Measurements from ENCODE around the gene KCNIP4.

The KCNIP4 gene

GRCh38 chr4:21001490-21001889 is 947.1 kb downstream of the KCNIP4 start:
- no peak overlapping the region for H3K4me3 ChIP-seq (ENCODE audit: low read depth, low read length)
- TF ChIP-seq, protein P1, sequence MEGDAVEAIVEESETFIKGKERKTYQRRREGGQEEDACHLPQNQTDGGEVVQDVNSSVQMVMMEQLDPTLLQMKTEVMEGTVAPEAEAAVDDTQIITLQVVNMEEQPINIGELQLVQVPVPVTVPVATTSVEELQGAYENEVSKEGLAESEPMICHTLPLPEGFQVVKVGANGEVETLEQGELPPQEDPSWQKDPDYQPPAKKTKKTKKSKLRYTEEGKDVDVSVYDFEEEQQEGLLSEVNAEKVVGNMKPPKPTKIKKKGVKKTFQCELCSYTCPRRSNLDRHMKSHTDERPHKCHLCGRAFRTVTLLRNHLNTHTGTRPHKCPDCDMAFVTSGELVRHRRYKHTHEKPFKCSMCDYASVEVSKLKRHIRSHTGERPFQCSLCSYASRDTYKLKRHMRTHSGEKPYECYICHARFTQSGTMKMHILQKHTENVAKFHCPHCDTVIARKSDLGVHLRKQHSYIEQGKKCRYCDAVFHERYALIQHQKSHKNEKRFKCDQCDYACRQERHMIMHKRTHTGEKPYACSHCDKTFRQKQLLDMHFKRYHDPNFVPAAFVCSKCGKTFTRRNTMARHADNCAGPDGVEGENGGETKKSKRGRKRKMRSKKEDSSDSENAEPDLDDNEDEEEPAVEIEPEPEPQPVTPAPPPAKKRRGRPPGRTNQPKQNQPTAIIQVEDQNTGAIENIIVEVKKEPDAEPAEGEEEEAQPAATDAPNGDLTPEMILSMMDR (conservative IDR thresholded peaks at IDR 0.05; ENCODE audit: low read depth, low read length) = no peak
- no peak for DNase-seq (ENCODE audit: low read depth)

GRCh38 chr4:20997886-20998285 is 950.7 kb downstream of the KCNIP4 start:
- TF ChIP-seq, protein P1 (conservative IDR thresholded peaks at IDR 0.05; ENCODE audit: low read depth, low read length) = no peak
- DNase-seq (ENCODE audit: low read depth) = no peak
- H3K4me3 ChIP-seq (ENCODE audit: low read depth, low read length) = no peak overlapping the region

DNA sequence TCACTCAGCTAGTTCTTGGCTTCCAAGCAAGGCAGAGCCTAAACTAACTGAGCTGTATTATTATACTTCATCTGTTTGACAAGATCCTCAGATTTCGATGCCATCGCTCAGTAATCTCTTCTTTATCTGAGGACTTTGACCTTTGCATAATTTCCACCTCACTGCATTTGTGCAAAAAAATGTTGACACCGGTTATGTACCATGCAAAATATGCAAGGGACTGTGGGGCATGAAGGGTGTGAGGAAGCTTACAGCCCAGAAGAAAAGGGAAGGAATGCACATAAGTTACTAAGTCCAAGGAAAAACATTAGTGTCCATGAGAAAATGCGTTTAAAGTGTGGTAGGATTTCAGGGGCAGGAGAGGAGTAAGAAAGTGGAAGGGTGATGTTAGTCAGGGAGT is 953.0 kb downstream of the KCNIP4 start:
- TF ChIP-seq, protein P1 (conservative IDR thresholded peaks at IDR 0.05; ENCODE audit: low read depth, low read length) = no peak
- DNase-seq (ENCODE audit: low read depth) = no peak
- H3K4me3 ChIP-seq (ENCODE audit: low read depth, low read length) = no peak overlapping the region

GRCh38 chr4:20995015-20995414 is 953.6 kb downstream of the KCNIP4 start:
- TF ChIP-seq, protein P1 (conservative IDR thresholded peaks at IDR 0.05; ENCODE audit: low read depth, low read length) = no peak
- DNase-seq (ENCODE audit: low read depth) = no peak
- no peak overlapping the region for H3K4me3 ChIP-seq (ENCODE audit: low read depth, low read length)

- no peak for DNase-seq (ENCODE audit: low read depth)
- TF ChIP-seq, protein P1 (conservative IDR thresholded peaks at IDR 0.05; ENCODE audit: low read depth, low read length) = no peak
- H3K4me3 ChIP-seq (ENCODE audit: low read depth, low read length) = no peak overlapping the region
Measured at GRCh38 chr4:20992002-20992401, 956.6 kb downstream of the KCNIP4 start.

DNA sequence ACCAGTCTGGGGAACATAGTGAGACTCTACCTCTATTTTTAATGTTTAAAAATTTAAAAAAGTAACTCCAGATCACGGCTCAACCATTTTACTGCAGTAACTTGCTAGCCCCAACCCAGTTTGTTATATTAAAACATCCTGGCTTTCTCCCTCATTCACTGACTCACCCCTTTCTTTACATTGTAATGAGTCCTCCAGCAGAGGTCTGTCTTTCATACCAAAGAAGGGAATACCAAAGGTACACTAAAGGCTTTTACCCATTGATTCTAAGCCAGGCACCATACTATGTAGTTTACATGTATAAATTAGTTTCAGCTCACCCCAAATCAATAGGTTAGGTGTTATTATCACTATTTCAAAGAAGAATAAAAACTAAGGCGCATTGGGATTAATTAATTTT is 961.4 kb downstream of the KCNIP4 start:
- no peak for DNase-seq (ENCODE audit: low read depth)
- TF ChIP-seq, protein P1 (conservative IDR thresholded peaks at IDR 0.05; ENCODE audit: low read depth, low read length) = no peak

DNA sequence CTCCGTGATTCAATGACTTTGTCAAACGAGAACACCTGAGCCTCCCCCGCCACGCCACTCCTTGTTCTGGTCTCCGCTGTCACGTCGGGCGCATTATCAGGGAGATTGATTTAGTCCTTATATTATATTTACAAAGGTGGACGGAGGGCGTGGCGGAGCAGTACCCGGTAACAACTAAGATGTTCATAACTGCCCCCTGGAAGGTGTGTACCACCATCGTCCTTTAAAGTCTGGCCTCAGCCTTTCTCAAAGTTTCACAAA is 964.1 kb downstream of the KCNIP4 start:
- TF ChIP-seq, protein P1 (conservative IDR thresholded peaks at IDR 0.05; ENCODE audit: low read depth, low read length) = no peak
- no peak overlapping the region for H3K4me3 ChIP-seq (ENCODE audit: low read depth, low read length)
- no peak for DNase-seq (ENCODE audit: low read depth)

More for the DNA sequence above, 961.4 kb downstream of the KCNIP4 start:
- no peak overlapping the region for H3K4me3 ChIP-seq (ENCODE audit: low read depth, low read length)

All from choroid plexus epithelial cell (primary cell).